G401 (cell line): Measurements from ENCODE around the gene COL28A1. TPM values are rescaled to one million over a fixed set of nuclear protein-coding genes. Genes with fewer than 3 reads are reported as not detected.
"Not testable (repeated sequence)": the region's sequence is repeated elsewhere in the genome, so short reads cannot be mapped to it uniquely, and the experiment has no call there.

ENCODE experiments used
- DNase-seq: peaks from one replicate; pipeline ENCODE4 v3.0.0-alpha.2; 2015; ENCODE audit warnings: low spot score
- in situ Hi-C: cut with HindIII; loops from 2 replicates; pipeline ENCODE4 v1.10.0; 2016; ENCODE audit warnings: low sequenced_read_pairs, mixed read lengths
- total RNA-seq: library from RNA; depleted of rRNA; stranded (reverse); fragments of >200 nt; shearing (Covaris generic); gene quantifications from 2 replicates; pipeline ENCODE4 v1.2.3, GENCODE V29; 2014

COL28A1 gene
- total RNA-seq, 1 experiment from 2014 or later, result not detected

DNA sequence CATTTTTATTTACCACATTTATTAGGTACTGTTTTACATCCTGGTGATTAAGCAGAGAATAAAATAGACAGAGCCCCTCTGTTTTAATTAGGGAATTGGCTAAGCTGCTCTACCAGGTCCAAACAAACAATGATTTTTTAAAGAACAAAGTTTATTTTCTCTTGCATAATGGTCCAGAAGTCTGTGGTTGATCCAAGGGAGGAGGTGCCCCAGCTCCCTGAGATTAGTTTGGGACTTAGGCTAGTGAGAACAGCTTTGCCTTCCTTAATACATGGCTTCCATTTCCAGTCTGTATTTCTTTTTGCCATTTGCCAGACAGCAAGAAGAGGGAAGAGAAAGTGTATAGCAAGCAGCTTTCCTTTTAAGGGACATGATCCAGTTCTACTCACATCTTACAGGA, 28.1 kb upstream of the COL28A1 start:
- in situ Hi-C loops, result no loop called here

DNA sequence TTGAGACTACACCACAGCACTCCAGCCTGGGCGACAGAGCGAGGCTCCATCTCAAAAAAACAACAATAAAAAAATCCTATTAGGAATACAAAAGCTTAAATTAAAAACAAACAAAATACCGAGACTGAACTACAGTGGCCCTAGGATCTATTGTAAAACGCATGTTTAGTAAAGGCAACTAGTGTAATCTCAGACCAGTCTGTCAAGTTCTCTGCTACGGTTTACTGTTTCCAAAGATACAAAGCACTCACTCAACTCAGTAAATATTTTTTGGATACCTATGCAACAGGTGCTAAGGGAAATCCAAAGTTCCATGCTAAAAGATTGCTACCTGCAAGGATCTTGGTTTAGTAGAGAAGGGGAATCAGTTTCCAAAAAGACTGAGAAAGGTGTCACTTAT, 27.6 kb upstream of the COL28A1 start:
- no peak for DNase-seq
- in situ Hi-C loops, result no loop called here

More for the DNA sequence above, 28.1 kb upstream of the COL28A1 start:
- no peak for DNase-seq

DNA sequence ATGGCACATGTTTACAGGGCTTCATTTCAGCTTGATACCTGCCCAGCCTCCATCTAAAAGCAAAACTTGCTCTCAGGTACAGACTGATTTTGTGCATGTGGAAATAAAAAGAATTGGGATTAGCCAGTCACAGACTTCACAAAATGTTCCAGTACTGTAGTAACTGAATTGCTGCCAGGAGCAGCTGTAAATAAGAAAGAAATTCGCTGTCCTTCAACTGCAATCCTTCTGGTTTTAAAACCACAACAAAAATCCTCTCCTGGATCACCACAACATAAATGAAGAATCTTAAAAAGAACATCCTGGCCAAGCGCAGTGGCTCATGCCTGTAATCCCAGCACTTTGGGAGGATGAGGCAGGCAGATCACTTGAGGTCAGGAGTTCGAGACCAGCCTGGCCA, 27.1 kb upstream of the COL28A1 start:
- DNase-seq, result no peak
- in situ Hi-C loops, result no loop called here

DNA sequence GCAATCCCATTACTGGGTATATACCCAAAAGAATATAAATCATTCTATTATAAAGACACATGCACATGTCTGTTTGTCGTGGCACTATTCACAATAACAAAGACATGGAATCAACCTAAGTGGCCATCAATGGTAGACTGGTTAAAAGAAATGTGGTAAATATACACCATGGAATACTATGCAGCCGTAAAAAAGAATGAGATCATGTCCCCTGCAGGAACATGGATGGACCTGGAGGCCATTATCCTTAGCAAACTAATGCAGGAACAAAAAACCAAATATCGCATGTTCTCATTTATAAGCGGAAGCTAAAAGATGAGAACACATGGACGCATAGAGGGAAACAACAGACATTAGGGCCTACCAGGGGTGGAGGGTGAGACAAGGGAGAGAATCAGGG, 25.9 kb upstream of the COL28A1 start:
- in situ Hi-C loops, DNase-seq: not testable (repeated sequence)

DNA sequence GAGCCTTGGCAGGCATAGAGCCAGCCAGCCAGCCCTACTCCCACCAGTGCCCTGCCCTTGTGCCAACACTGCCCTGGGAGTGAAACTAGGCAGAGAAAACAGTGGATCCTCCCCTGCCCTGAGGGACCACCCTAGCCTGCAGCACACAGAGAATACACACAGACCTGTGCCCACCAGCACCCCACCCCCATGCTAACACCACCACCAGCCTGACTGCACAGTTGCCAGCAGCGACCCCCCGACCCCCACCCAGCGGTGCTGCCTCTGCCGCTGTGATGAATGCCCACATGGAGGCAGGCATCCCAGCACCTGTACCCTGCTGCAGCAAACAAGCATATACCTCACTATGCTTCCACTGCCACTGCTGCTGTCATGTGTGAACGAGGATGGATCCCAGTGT, 21.6 kb upstream of the COL28A1 start:
- in situ Hi-C loops, result no loop called here
- no peak for DNase-seq

DNA sequence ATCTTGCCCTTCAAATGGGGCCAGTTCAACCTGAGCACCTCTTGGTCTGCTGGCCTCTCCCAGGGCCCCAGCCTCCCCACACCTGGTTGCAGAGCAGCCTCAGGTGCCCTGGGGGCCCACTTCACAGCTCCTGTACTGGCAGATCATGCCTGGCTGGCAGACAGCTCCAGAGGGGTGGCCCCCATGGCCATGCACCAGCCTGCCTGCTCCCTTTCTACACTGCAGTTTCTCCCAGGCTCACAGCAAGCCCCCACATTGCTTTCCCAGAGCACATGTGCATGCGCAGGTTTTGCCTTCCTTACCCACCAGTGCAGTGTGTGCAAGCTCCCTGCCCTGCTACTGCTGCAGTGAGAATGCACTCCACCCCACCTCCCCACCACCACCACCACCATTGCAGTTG, 21.2 kb upstream of the COL28A1 start:
- in situ Hi-C loops, result no loop called here
- DNase-seq, result no peak

DNA sequence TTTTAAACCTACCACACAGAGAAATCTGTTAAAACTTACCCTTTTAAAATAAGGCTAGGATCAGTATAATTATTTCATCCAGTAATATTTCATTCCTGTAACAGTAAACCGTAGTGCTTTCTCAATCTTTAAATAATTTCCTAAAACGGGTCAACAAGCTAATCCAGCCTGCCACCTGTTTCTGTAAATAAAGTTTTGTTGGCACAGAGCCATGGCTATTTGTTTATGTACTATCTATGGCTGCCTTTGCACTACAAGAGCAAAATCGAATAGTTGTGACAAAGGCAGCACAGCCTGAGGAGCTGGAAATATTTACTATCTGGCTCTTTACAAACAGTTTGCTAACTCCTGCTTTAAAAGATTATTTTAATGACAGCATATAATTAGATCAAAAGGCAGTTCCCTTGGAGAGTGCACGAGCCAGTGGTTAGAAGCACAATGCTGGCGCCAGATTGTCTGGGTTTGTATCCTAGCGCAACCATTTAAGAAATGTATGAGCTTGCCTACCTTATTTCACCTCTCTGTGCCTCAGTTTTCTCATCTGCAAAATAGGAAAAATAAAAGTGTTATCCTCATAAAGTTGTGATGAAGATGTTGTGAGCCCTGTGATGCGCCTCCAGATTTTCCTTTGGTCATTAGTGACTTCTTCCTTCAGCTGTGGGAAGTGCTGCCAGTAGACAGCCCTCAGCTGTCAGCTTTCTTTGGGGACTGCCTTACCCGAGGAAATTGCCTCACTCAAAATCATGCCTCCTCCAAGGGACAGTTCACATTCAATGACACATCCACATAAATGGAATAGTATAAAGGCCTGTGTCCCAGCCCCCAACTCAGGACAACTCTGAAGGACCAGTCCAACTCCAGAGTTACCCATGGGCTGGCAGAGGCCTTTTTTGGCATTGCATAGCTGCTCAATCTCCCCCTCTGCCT, 19.2 kb upstream of the COL28A1 start:
- DNase-seq, result peak; percentile 67
- in situ Hi-C loops, result no loop called here

DNA sequence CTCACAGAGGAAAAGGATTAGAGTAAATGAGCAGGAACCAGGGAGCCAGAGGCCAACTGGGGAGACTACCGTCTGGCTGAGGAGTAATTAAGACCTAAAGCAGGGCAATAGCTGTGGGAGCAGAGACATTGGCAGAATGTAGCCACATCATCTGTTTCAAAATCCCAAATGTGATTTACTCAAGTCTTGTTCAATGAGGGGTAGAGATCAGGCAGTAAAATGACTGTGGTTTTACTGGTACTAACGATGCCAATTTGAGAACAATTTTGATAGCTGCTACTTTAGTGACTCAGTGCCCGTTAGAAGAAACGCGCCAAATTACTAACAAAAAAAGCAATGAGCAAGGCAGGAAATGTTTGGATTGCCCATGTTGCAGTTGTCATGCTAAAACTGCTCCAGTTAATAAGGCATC, 18.4 kb upstream of the COL28A1 start:
- DNase-seq, result peak; percentile 75
- in situ Hi-C loops, result no loop called here

DNA sequence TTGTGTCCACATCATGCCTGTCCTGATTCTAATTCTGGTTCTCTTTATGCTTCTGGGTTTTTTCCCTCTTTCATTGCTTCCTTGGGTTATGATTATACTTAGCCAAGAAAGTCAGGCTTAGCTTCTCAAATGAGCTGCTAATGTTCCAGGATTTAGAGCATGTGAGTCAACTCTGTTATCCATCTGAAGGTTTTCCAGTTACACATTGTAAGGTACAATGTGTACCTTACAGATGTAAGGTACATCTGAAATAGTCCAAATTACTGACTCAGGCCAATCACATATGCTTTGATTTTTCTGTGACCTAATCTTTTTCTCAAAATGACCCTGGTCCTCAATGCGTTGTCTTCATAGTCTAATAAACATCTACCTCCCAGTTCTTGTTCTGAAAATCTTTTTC, 17.7 kb upstream of the COL28A1 start:
- DNase-seq, result peak; percentile 21

DNA sequence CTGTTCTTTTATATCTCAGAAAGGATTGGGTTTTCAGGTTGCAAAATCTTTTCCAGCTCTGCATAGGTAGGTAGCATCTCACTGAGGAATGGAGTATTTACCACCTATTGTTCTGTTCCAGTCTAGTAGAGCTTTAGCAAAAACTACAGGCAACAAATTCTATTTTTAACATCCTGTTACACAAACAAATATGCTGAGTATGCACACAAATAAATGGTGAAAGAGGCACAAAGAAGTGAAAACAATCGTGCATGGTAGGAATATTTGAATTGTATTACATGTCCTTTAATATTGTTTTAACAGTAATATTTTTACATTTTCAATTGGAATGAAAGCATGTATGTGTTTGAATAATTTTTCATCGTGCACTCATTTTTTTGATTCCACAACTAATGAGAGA, 16.5 kb upstream of the COL28A1 start:
- DNase-seq, result no peak
- in situ Hi-C loops, result no loop called here

More for the DNA sequence above, 17.7 kb upstream of the COL28A1 start:
- in situ Hi-C loops, result no loop called here

DNA sequence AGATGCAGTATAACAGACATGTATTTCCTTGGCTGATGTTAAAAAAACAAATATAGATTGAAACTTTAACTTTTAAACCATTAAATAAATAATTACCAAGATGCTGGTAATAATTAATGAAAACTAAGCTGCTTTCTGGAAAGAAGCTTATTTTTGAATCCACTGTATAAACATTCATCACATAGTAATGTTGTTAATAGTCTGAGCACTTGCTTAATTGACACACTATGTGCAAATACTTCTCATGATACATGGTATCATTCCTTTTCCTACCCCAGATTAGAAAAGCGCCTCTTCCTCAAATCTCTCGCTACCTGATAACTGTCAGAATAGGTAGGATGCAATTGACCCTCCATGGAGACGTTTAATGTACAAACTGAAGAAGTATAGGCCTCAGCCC, 15.0 kb upstream of the COL28A1 start:
- in situ Hi-C loops, result no loop called here
- no peak for DNase-seq

DNA sequence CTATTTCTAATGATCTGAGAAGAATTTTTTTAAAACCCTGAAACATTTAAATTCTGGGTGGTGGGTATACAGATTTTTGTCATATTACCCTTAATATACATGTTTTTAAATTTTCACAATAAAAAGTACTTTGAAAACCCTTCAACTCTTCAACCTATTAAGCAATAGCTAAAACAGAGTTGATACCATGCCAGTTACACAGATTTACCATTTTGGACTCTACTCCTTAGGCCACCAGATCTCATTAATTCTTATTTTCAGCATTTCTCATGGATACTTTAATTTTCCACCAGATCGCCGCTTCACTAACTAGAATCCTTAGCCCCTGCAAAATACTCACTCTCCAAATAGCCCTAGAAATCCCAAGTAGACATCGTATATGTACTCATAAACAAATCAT, 12.7 kb upstream of the COL28A1 start:
- no peak for DNase-seq
- in situ Hi-C loops, result no loop called here

DNA sequence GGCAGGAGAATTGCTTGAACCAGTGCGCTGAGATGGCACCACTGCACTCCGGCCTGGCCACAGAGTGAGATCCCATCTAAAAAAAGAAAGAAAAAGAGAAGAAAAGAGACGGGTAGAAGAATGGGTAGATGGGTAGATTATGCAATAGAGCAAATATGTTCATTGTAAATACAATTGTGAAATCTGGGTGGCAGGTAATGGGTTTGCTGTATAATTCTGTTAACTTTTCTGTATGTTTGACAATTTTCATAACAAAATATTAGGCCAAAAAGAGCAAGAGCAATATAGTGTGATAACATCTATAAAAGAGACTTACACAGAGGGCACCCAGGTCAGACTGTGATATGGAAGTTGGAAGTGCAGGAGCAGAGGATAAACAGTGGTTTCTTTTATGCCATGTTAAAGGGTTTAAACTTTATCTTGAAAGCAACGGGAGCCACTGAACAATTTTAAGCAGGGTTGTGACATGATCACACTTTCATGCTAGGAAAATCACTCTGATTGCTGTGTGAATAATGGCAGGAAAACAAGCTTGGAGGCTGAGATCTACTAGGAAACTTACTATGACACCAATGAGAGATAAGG, 6.7 kb upstream of the COL28A1 start:
- in situ Hi-C loops, result no loop called here
- DNase-seq, result no peak

DNA sequence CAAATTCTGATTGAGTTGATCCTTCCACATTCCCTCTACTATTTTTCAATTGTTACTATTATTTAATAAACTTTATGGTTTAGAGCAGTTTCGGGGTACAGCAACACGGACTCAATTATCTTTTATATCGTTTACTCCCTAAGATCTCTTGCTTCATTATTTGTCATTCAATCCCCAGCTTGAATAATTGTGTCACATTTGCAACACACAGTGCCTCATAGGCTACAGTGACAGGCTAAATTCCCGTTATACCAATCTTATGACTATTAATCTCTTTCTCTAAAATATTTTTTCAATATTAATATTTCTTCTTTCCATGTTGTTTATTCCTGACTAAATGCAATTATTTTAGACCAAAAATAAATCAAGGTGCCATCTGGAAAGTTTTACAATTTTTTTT, 4.0 kb upstream of the COL28A1 start:
- DNase-seq, result no peak
- in situ Hi-C loops, result no loop called here

DNA sequence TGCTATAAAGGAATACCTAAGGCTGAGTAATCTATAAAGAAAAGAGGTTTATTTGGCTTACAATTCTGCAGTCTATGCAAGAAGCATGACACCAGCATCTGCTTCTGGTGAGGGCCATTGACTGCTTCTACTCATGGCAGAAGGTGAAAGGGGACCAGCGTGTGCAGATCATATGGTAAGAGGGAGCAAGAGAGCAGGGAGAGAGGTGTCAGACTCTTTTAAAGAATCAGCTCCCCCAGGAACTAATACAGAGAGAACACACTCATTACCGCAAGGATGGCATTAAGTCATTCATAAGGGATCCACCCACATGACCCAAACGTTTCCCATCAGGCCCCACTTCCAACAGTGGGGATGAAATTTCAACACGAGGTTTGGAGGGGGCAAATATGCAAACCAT, 3.5 kb upstream of the COL28A1 start:
- DNase-seq, result no peak
- in situ Hi-C loops, result no loop called here

DNA sequence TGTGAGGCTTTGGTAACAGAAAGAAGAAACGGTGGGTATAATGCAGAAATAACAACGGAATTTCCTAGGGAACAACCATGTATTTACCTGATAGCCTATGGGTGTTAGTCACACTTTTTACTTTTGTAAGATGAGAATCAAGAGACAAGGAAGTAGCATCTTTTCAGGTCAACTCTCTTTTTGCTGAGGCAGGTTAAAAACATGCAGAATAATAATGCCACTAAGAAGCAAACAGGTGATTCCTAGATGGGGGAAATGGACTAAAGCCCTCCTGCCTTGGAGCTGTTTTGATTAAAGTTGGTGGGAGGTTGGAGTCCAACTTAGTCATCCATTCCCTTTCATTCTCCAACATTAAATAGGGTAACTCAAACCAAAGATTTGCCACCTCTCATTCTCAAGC, 2.0 kb upstream of the COL28A1 start:
- in situ Hi-C loops, result no loop called here
- DNase-seq, result no peak

DNA sequence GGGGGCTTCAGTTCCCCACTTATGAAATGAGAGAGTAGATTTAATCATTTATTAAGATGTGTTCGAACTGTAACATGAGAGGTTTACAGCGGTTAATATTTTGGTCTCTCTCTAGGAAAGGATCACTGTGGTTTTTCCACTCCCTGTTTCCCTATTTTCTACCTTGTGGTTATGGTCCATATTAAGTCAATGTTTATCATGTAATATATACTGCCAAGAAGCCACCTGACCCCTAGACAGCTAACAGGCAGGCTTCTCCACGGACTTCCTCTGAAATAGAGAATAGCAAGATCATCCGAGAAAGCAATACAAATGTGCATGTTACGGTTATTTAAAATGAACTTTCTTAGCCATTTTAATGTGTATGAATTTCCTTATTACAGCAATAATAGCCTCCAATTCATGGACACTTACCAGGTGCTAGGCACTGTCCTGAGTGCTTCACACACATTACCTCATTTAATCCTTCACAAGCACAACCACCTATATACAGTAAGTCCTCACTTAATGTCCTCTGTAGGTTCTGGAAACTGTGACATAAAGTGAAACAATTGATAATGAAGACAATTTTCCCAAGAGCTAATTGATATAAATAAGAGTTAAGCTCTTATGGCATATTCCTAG, 835 bp upstream of the COL28A1 start:
- DNase-seq, result no peak
- in situ Hi-C loops, result no loop called here

DNA sequence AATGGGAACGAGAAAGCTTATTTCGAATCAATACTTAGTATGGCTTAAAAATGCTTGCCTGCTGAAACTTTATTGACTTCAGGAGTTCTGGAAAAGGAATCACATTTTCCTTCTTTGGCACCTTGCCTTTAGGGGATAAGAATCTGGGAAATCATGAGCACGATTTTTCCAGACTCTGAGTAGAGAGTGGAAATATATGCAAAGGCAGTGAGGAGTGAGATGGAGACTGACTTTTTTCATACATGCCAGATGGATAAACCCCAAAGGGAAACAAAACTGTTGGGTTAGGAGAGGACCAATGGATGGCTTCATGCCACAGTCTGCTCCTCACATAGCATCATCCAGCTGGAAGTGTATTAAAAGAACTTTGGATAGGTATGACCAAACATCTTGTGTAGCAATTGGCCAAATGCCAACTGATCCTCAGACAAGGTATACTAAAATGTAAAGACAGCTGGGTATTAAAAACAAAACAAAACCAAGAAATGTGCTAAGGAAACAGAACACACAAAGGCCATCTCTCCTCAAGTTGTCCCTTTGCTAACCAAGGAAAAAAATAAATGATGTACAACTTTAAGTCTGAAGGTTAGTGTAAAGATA, 1.7 kb downstream of the COL28A1 start:
- DNase-seq, result peak; percentile 4
- in situ Hi-C loops, result no loop called here

DNA sequence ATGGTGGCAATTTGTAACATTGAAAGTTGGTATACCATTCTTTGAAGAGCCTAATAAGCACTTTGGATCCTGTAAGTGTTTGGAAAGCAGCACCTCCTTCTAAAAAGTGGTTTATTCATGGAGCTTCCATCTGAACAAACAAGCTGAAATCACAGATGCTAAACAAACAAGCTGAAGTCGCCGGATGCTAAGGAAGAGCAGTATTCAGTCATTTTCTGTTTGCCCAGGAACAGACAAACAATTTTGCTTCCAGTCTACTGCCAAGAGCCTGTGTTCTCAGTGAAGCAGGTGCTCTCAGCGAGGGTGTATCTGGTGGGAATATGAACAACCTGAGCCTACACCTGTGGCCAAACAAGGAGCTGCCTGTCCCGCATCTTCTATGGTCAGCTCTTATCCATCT, 6.3 kb downstream of the COL28A1 start:
- in situ Hi-C loops, result no loop called here
- DNase-seq, result no peak

DNA sequence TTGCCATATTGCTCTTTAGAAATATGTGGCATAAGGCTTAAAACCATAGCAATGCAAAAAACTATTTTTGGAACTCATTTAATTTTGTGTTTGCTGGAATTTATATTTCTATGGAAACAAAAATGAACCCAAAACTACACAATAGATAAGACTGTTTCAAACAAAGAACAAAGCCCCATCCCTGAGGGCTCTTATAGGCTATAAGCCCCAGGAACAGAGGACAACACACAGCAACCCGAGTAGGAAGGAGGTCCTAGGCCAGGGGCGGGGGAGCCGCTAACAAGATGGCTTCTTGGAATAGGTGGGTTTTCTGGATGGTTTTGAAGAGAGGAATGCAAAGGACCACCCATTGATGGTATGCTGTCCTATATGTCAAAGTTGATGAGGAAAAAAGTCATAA, 8.6 kb downstream of the COL28A1 start:
- DNase-seq, result no peak
- in situ Hi-C loops, result no loop called here
